ENCODE measurements around the gene MROH7. TPM values are rescaled to one million over a fixed set of nuclear protein-coding genes. Genes with fewer than 3 reads are reported as not detected.

MROH7 gene
- total and polyA plus RNA-seq, 8 donors, result 0.68 to 33.8 (median 5.2) TPM

GRCh38 chr1:54709547-54710292 is 68.1 kb downstream of the MROH7 start:
- no peak for TF ChIP-seq EP300 (IDR thresholded peaks at IDR 0.05)
- Histone ChIP-seq H3K27me3 (no peaks in the 10 kb centered on the region), H3K36me3 (peaks cover 0 to 25% (median 0%) of the 10 kb centered on the region in 4 donors), H3K4me3 (no peak overlapping the region), H3K4me1 (no peaks in the 10 kb centered on the region), H3K9me3 (no peaks in the 10 kb centered on the region), H3K27ac (no peak overlapping the region)
- no peak for DNase-seq
- 59 to 93% (median 81%) methylated on average over 4 to 8 of the region's 8 CpGs for WGBS, 5 donors
- intact Hi-C loops (cut with DNase I; ENCODE audit: low total_unique reads), result no loop called here

- no peaks in the 10 kb centered on the region for H3K27me3 ChIP-seq
- intact Hi-C loops (cut with DNase I; ENCODE audit: low total_unique reads), result no loop called here
- no peak for DNase-seq
- peaks cover 0 to 25% (median 0%) of the 10 kb centered on the region in 4 donors for H3K36me3 ChIP-seq
- peaks cover 0 to 7% (median 3%) of the 10 kb centered on the region in 4 donors for H3K4me1 ChIP-seq
- 76 to 82% (median 79%) methylated on average over 3 of the region's 3 CpGs for WGBS, 5 donors
- no peak for TF ChIP-seq CTCF (IDR thresholded peaks at IDR 0.05)
- TF ChIP-seq POLR2AphosphoS5 (IDR thresholded peaks at IDR 0.05), result no peak
- TF ChIP-seq POLR2A (IDR thresholded peaks at IDR 0.05), result no peak
- TF ChIP-seq EP300 (IDR thresholded peaks at IDR 0.05), result no peak
- H3K9me3 ChIP-seq, result no peaks in the 10 kb centered on the region
- H3K27ac ChIP-seq, result no peak overlapping the region
- no peak overlapping the region for H3K4me3 ChIP-seq
These were observed 68.8 kb downstream of the MROH7 start for GRCh38 chr1:54710434-54710833.

GRCh38 chr1:54710841-54711240 is 69.3 kb downstream of the MROH7 start:
- Histone ChIP-seq H3K27me3 (no peaks in the 10 kb centered on the region), H3K4me3 (no peak overlapping the region), H3K9me3 (no peaks in the 10 kb centered on the region), H3K27ac (no peak overlapping the region), H3K36me3 (peaks cover 0 to 25% (median 0%) of the 10 kb centered on the region in 4 donors), H3K4me1 (peaks cover 0 to 7% (median 3%) of the 10 kb centered on the region in 4 donors)
- no peak for DNase-seq
- 56 to 78% (median 71%) methylated on average over 6 of the region's 6 CpGs for WGBS, 5 donors
- TF ChIP-seq EP300 (IDR thresholded peaks at IDR 0.05) (no peak), POLR2AphosphoS5 (IDR thresholded peaks at IDR 0.05) (no peak), CTCF (IDR thresholded peaks at IDR 0.05) (no peak), POLR2A (IDR thresholded peaks at IDR 0.05) (no peak)
- intact Hi-C loops (cut with DNase I; ENCODE audit: low total_unique reads), result no loop called here

- Histone ChIP-seq H3K27ac (no peak overlapping the region), H3K4me1 (peaks cover 4 to 13% (median 8%) of the 10 kb centered on the region in 4 donors), H3K9me3 (no peaks in the 10 kb centered on the region), H3K36me3 (peaks cover 0 to 19% (median 0%) of the 10 kb centered on the region in 4 donors), H3K27me3 (no peaks in the 10 kb centered on the region), H3K4me3 (no peak overlapping the region)
- intact Hi-C loops (cut with DNase I; ENCODE audit: low total_unique reads), result no loop called here
- 89 to 93% (median 91%) methylated on average over 10 of the region's 10 CpGs for WGBS, 5 donors
- DNase-seq, result no peak
- TF ChIP-seq EP300 (IDR thresholded peaks at IDR 0.05), result no peak
- TF ChIP-seq CTCF (IDR thresholded peaks at IDR 0.05), result no peak
- TF ChIP-seq POLR2AphosphoS5 (IDR thresholded peaks at IDR 0.05), result no peak
- no peak for TF ChIP-seq POLR2A (IDR thresholded peaks at IDR 0.05)
These were observed 70.0 kb downstream of the MROH7 start for GRCh38 chr1:54711536-54711935.
